ENCODE data around the gene IFT27.

Gene IFT27, protein sequence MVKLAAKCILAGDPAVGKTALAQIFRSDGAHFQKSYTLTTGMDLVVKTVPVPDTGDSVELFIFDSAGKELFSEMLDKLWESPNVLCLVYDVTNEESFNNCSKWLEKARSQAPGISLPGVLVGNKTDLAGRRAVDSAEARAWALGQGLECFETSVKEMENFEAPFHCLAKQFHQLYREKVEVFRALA
- 10.9 to 20.5 reads per million in 2 experiments for total RNA-seq

DNA sequence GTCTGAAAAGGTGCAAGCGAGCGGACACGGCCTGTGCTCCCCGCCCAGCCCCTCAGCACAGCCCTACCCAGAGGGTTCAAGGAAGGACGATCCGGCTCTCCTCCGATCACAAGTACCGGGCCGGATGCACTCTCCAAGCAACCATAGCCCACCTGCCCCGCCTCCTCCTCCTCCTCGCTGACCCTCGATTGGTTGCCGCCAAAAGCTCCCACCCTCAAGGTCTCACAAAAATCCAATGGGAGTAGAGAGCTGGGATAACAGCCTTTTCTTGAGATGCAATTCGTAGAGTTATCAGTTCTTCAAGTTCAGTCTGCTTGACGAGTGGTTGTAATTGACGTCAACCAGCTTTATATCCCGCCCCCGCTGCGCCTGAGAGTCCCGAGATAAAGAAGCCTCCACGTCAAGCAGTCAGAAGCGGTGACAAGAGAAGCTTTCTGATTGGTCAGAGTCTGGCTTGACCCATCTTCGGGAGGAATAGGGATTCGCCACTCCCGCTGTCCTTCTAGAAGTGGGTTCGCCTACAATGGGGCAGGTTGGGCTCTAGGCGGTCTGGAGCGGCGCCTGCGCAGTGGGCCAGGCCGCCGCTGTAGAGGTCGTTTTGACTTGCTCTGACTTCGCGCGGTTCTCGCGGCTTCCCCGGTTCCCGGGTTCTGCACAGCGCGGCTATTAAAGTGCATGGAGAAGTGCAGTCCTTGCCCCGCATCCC is at the start of gene IFT27:
Gene IFT27 (minus strand): TSS at position 156 of the 706 bp plus-strand sequence. CDS start 412 bp downstream, outside the sequence.
- DNase-seq (ENCODE audit: low read depth) = peak; percentile 94

DNA sequence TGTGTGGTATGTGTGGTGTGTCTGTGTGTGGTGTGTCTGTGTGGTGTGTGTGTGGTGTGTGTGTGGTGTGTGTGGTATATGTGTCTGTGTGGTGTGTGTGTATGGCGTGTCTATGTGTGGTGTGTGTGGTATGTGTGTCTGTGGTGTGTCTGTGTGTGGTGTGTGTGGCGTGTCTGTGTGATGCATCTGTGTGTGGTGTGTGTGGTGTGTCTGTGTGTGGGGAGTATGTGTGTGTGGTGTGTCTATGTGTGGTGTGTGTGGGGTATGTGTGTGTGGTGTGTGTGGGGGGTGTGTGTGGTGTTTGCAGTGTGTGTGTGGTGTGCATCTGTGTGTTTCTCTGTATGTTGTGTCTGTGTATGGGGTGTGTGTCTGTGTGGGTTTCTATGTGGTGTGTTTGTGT is 48.7 kb upstream of the IFT27 start:
- no peak for DNase-seq (ENCODE audit: low read depth)

DNA sequence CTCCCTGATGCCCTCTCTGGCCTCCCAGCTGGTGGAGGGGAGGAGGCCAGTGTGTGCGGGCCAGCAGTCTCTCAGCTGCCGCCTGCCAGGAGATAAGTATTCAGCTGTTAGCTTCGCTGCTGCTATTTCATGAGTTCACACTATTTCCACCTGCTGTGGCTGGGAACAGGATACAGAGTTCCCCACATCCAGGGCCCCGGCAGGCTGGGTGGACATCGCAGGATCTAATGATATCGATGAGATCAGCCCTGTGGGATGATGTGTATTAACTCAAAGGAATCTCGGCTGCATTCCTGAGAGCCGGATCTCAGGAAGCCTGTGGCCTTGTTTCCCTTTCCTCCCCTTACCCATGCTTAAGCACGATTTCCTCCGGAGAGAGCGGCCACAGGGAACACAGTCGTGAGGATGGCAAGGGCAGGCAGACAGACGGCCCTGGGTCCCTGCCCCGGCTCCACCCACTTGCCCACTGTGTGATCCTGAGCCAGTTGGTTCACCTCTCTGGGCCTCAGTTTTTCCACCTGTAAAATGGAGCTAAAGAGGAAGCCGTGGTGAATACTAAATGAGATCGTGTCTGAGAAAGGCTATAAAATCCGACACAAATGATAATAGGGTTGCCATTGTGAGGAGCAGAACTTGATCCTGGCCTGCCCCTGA is 47.4 kb upstream of the IFT27 start:
- DNase-seq (ENCODE audit: low read depth) = no peak

DNA sequence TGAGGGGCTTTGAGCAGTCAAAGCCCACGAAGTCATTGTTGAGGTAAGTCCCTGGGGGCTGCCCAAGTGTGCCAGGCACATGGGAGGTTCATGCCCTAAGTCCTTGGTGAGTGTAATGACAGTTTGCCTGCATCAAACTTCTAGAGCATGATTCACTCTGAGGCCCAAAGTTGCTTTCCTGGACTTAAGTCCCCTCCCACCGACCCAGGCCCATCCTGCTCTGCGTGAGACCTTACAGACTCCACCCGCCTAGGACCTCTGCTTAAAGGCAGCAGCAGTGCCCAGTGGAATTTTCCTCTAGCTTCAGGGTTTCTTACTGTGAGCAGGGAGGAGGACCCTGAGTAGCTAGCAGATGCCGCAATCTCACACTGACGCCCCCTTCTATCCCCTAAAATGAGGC is 46.7 kb upstream of the IFT27 start:
- DNase-seq (ENCODE audit: low read depth) = no peak

DNA sequence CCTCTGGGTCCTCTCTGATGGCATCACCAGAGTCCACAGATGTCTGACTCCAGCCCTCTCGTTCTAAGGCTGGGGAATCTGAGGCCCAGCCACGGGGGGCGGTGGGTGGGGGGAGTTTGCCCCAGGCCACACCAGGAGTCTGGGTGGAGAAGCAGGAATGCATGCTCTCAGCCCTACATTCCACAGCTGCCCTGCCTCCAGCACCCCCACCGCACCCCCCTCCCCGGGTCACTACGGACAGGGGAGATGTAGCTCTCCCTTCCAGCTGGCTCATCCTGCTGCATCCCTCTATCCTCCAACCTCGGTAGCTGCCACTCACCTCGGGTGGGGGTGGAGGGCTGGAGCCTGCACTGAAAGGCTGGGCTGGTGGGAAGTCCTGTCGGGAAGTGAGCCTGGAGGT is 43.2 kb upstream of the IFT27 start:
- DNase-seq (ENCODE audit: low read depth) = no peak

DNA sequence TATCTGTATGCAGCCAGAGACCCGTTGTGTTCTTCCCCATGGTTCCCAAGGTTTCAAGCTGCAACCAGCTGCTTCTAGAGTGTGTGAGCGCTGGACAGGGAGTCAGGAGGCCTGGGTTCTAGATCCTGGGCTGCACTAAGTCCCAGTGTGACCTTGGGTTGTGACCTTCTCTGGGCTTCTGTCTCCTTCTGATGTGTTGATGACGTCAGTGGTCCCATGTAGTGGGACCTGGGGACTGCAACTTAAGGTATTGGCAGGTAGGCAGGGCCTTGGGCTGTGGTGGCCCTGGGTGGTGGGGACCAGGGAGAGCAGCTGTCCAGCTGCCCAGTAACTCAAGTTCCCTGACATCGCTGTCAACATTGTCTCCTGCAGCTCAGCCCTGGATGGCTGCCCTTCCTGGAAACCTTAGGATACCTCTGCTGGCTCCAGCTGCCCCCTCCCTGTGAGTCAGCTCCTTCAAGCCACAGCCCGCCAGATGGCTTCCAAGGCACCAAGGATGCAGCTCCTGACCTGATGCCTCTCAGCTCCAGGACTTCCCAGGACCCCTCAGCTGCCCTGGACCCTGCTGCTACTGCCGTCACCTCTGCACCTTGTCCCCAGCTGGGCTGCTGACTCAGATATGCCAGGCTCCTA is 42.2 kb upstream of the IFT27 start:
- DNase-seq (ENCODE audit: low read depth) = no peak

DNA sequence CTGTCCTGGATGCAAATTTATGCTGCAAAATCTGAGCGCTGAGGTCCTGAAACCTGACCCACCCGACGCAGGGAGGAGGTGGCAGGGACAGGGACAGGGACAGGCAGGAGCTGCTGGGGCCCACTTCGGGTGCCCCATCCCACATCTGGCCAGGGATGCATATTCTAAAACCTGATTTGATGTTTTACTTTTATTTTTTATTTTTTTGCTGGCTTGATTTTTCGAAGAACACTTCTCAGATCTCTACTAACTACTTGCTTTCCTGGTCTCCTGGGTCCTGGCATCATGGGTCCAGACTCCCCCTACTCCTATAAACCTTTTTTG is 41.6 kb upstream of the IFT27 start:
- no peak for DNase-seq (ENCODE audit: low read depth)

DNA sequence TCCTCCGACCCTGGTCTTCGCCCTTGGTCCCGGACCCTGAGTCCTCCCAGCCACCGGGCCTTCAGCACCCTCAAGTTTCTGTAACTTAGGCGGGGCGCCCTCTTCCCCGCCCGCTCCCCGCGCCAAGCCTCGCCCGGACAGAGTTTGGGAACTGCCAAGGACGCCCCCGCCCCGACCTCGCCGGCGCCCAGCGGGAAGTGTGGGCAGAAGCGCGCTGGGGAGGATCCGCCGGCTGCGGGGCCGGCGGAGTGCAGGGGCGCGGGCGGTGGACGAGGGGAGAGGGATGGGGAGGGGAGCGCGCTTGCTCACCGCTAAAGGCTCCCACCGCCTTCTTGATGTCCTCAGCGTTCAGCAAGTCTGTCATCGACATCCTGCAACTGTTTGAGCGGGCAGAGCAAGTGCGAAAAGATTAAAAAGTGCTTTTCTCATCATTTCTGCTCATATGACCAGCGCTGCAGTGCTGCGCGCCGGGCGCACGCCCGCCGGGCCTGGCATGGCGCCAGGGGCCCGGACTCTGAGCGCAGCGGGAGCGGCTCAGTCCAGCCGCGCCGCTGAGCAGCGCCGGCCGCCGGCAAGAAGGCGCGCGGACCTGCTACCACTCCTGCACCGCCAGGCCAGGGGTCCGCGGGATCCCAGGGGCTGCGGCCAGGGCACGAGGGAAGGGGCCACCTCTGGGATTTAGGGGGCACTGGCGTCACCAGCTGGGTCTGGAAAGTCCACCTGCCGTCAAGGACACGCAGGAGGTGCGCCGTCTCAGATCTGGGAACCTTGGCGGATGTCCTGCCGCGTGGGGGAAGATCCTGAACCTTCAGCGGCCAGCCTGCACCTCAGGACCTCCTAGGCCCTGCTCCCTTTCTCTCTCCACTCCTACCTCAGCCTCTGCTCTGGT is 41.0 kb upstream of the IFT27 start, which contains the start of gene PVALB:
Gene PVALB (minus strand): TSS at position 400 of the 889 bp plus-strand sequence. CDS start 30 bp downstream, at position 370.
- DNase-seq (ENCODE audit: low read depth) = no peak

DNA sequence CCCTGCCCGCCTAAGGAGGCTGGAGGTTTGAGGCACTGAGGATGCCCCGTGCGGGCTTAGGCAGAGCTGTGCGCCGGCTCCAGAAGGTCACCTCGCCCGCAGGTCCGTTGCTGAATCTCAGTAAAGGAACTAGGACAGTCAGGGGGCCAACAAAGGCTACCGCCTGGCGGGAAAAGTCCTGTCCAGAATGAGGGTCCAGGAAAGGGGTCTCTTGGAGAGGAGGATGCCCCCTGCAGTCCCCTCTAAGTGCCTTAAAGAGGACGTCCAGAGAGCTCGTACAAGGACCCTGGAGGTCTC is 40.4 kb upstream of the IFT27 start:
- no peak for DNase-seq (ENCODE audit: low read depth)

DNA sequence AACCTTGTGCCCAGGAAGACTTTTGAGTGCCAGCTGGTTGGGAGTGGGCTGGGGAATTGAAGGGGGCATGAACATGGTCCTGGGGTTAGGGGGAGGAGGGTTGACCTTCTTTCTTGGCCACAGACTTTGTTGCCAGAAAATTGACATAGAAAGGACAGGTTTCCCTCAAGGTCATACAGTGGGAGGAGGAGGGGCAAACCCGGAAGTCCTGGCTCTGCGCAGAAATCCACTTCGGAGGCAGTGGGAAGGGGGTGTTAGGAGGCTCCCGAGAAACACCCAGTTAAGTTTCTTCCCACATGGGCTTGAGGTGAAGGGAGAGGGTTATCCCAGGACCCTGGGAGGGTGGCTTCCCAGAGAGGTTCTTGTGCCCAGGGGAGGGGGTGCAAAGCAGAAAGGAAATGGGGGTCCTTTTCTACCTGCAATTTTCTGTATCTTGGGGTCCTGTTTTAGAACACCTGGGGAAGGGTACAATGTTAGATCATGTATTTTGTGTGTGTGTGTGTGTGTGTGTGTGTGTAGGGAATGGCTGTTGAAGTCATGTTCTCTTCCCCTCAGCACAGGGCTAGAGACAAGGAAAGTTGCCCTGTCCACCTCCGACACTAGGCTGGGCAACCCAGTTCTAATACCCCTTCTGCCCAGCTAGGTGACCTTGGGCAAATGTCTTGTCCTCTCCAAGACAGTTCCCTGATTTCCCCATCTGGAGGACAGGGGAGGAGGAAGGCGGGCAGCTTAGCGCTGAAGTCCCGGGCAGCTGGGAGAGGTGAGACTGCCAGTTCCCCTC is 39.8 kb upstream of the IFT27 start:
- DNase-seq (ENCODE audit: low read depth) = no peak

DNA sequence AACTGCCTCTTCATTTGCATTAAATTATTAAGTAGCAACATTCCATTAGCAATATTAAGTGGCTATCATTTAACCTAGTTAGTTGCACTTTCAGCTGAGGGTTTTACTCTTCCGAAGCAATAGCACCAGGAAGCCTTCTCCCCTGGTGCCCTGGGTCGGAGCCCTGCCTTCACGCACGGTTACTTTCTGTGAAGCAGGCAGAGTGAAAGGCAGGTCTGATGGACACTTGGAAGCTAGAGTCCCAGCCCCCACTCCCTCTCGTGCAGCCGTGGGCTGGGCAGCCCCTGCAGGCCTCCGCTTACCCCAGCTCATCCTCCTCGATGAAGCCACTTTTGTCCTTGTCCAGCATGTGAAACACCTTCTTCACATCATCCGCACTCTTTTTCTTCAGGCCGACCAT is 38.9 kb upstream of the IFT27 start:
- DNase-seq (ENCODE audit: low read depth) = no peak

DNA sequence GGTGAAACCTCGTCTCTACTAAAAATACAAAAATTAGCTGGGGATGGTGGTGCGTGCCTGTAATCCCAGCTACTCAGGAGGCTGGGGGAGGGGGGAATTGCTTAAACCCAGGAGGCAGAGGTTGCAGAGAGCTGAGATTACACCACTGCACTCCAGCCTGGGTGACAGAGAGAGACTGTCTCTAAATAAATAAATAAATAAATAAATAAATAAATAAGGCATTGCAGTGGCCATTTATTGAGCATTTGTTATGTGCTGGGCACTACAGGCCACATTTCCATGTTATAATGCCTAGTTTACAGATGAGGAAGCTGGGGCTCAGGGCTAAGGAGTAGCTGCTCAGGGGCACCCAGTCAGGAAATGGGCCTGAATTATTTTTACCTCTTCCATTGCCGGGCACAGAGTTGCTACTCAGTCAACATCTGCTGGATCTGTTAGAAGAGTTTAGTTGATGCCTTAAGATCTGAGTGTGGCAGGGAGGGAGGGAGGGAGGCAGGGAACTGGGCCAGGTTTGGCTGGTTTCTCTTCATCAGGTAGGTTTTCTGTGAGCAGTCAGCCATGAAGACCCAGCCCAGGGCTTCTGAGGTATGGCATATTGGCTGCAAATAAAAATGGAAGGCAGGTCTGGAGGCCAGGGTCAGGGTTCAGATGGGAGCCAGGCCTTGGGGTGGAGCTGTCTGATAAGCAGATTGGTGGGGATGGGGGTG is 35.3 kb upstream of the IFT27 start:
- no peak for DNase-seq (ENCODE audit: low read depth)

DNA sequence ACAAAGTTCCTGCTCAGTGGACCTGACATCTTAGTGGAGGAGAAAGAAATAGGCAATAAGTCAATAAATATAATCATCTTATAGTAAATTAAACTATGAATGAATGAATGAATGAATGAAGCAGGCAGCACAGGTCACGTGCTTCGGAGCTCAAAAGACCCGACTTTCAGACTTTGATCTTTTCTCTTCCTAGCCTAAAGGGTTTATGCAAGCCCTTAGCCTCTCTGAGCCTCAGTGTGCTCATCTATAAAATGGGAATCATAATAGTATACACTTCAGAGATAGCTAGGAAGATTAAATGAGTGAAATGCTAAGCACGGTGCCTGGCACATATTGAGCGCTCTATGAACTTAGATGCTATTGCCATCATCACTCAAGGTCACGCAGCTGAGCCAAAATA is 33.4 kb upstream of the IFT27 start:
- no peak for DNase-seq (ENCODE audit: low read depth)

DNA sequence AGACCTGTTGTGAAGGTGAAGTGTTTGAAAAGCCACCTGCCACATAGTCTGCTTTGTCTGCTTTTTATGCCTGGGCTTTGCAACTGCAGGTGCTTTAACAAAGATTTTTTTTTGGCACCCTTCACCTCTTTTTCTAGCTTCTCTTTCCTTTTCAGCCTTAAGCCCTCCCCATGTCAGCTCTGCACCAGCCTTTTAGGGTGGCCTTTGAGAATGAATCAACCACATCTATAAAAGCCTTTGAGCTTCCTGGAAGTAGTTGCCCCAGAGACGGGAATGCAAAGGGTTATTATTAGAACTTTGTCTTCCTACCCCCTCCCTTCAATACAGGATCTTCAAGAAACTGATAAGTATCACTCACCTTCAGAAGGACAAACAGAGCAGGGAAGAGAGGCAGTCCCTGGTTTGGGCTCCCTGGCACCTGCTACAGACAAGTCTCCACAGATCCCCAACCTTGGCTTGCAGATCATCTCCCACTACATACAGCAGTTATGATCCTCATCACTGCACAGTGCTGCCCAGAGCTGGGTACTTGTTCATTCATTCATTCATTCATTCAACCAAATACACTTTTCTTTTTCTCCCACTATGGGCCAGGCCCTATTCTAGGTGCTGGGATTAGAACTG is 32.9 kb upstream of the IFT27 start:
- DNase-seq (ENCODE audit: low read depth) = no peak

DNA sequence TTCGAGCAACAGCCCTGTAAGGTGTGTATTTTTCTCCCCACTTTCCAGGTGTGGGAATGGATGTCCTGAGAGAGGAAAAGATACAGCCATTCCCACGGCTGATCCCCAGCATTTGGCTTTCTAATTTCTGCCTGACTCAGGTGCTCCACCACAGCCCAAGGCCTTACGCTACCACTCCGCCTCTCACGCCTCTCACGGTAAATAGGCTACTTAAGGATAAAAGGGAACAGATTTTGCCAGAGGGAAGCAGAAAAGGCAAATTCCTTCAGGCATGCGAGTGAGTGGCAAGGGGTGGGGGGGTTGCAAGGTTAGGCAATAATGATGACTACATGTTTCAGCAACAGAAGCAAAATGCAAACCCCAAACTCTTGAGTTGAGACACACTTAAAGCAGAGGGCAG is 31.7 kb upstream of the IFT27 start:
- DNase-seq (ENCODE audit: low read depth) = no peak

DNA sequence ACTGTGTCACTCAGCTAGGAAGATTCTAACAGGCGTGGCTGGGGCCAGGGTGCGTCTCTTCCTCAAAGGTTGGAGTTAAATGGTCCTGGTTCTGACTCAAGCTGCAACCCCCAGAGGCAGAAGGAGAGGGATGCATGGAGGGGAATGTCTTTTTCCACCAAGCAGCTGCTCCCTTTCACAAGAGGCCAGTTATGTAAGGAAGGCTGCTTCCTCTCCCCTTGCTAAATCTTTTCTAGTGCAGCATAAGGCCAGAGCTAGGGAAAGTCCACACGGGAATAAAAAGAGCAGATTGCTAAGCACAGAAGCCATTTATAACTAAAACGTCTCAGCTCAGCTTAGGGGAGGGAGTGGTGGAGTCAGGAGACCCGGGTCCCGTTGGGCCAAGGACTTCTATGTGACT is 30.9 kb upstream of the IFT27 start:
- no peak for DNase-seq (ENCODE audit: low read depth)

DNA sequence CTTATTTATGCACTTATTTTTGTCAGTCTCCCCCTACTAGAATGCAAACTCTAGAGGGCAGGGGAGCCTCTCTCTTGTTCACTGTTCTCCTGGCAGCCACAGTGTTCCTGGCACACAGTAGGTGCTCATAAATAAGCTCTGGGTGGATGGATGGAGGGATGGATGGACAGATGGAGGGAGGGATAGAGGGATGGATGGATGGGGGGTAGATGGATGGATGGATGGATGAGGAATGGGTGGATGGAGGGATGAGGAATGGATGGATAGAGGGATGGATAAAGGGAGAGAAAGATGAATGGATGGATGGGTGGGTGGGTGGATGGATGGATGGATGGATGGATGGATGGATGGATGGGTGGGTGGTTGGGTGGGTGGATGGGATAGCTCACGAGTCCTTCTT is 27.4 kb upstream of the IFT27 start:
- no peak for DNase-seq (ENCODE audit: low read depth)

DNA sequence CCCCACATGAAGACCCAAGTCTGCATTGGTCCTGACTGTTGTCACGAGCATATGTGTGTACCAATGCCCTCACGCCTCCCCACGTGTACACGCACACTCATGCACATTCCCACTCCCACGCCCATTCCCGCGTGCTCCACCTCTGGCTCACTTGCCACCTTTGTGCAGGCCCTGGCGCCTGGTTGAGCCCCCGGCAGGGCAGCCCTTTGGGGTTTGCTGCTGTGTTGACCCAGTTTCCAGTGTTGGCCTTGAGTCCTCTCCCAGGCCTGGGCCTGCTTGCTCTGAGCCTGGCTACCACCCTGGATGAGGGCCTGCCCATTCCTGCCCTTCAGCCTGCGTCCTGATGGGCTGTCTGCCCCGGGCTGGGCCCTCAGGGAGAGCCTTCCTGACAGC is 22.8 kb upstream of the IFT27 start:
- no peak for DNase-seq (ENCODE audit: low read depth)

DNA sequence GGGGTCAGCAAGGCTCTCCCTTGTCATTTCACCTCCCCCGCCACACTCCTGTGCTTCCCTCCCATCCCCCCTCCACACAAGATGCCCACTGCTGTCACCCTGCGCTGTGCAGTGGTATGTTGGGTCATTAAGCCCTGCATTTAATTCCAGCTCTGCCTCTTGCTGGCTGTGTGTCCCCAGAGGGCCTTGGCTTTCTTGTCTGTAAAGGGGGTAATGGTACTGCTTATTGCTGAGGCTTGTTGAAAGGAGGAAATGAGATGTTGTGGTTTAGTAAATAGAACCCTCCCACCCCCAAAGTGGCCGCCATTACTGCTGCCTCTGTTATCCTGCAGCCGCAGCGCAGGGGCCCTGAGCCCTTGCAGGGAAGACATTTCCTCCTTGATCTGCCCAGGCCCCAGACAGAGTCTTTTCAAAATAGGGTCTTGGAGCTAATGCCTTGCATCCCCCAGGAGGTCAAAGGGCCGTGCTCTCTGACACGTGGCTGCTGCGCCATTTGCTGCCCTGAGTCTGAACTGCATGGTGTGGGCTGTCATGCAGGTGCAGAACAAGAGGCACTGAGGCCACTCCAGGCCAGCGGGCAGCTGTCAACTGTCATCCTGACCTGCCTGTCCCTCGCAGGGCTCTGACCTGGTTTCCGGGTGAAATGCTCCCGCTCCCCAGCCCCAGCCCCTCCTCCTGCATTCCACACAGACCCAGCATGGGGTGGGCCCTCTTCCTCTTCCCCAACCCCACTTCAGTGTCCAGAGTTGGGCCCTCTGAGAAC is 22.2 kb upstream of the IFT27 start:
- DNase-seq (ENCODE audit: low read depth) = no peak

Measured in T follicular helper cell (primary cell).